Right atrium auricular region (tissue), 2 donors: ENCODE data around the gene RETN. TPM values are rescaled to one million over a fixed set of nuclear protein-coding genes. Genes with fewer than 3 reads are reported as not detected.

Source experiments
- DNase-seq: peaks from one replicate; pipeline ENCODE4 v3.0.0-alpha.2; 2019; ENCODE audit warnings: low spot score
- H3K27ac ChIP-seq, 2 donors: fragments of 200-600 bp; sonication (generic); 1 replicate in 1 of 2; 2 replicates in 1 of 2; pipeline ENCODE4 v1.5.1; 2016 to 2019
- H3K27me3 ChIP-seq, 2 donors: fragments of 200-600 bp; sonication (generic); one replicate each; pipeline versions ENCODE4 v1.5.1 to v1.6.0; 2017 to 2019
- H3K36me3 ChIP-seq: fragments of 200-600 bp; sonication (generic); one replicate; pipeline ENCODE4 v1.5.1; 2016
- H3K4me1 ChIP-seq, 2 donors: fragments of 200-600 bp; sonication (generic); one replicate each; pipeline versions ENCODE4 v1.5.1 to v1.6.0; 2017 to 2019
- H3K4me3 ChIP-seq, 2 donors: fragments of 200-600 bp; sonication (generic); 1 replicate in 1 of 2; 2 replicates in 1 of 2; pipeline ENCODE4 v1.5.1; 2017 to 2019; ENCODE audit warnings: mild to moderate bottlenecking in 1 of 2, moderate library complexity in 1 of 2
- H3K9me3 ChIP-seq, 2 donors: fragments of 200-600 bp; sonication (generic); one replicate each; pipeline ENCODE4 v1.5.1; 2019
- CTCF ChIP-seq, 2 donors: fragments of 200-600 bp; sonication (generic); IDR thresholded peaks; one replicate each; pipeline ENCODE4 v1.5.1; 2019; ENCODE audit warnings: antibody characterized with exemption in 2 of 2
- total RNA-seq, 2 donors: library from RNA; depleted of rRNA; stranded (reverse); fragments of >200 nt; gene quantifications; one replicate each; pipeline ENCODE4 v1.1.0, GENCODE V29; 2016

Gene RETN
- total RNA-seq, 2 donors from 2014 or later, result not detected

GRCh38 chr19:7658219-7658686, 10.6 kb upstream of the RETN start:
- H3K36me3 ChIP-seq, result no peaks in the 10 kb centered on the region
- no peak overlapping the region for H3K4me3 ChIP-seq
- H3K4me1 ChIP-seq, result no peaks in the 10 kb centered on the region
- no peak for DNase-seq
- no peaks in the 10 kb centered on the region for H3K9me3 ChIP-seq
- no peaks in the 10 kb centered on the region for H3K27me3 ChIP-seq
- TF ChIP-seq CTCF (IDR thresholded peaks at IDR 0.05), result no peak
- no peak overlapping the region for H3K27ac ChIP-seq

- Histone ChIP-seq H3K27ac (no peak overlapping the region), H3K4me3 (no peak overlapping the region), H3K27me3 (no peaks in the 10 kb centered on the region), H3K4me1 (no peaks in the 10 kb centered on the region), H3K9me3 (no peaks in the 10 kb centered on the region), H3K36me3 (no peaks in the 10 kb centered on the region)
- DNase-seq, result no peak
- no peak for TF ChIP-seq CTCF (IDR thresholded peaks at IDR 0.05)
These were observed 6.9 kb upstream of the RETN start for GRCh38 chr19:7661744-7662538.

- H3K9me3 ChIP-seq, result no peaks in the 10 kb centered on the region
- no peak for TF ChIP-seq CTCF (IDR thresholded peaks at IDR 0.05)
- H3K27me3 ChIP-seq, result no peaks in the 10 kb centered on the region
- H3K4me1 ChIP-seq, result no peaks in the 10 kb centered on the region
- no peak overlapping the region for H3K27ac ChIP-seq
- H3K36me3 ChIP-seq, result no peaks in the 10 kb centered on the region
- no peak overlapping the region for H3K4me3 ChIP-seq
- no peak for DNase-seq
These were observed 6.2 kb upstream of the RETN start for GRCh38 chr19:7662657-7663056.

GRCh38 chr19:7663706-7664105, 5.1 kb upstream of the RETN start:
- no peaks in the 10 kb centered on the region for H3K27me3 ChIP-seq
- no peak for DNase-seq
- H3K36me3 ChIP-seq, result no peaks in the 10 kb centered on the region
- H3K9me3 ChIP-seq, result no peaks in the 10 kb centered on the region
- H3K4me1 ChIP-seq, result no peaks in the 10 kb centered on the region
- H3K27ac ChIP-seq, result no peak overlapping the region
- no peak for TF ChIP-seq CTCF (IDR thresholded peaks at IDR 0.05)
- no peak overlapping the region for H3K4me3 ChIP-seq

GRCh38 chr19:7665076-7665475, 3.8 kb upstream of the RETN start:
- no peaks in the 10 kb centered on the region for H3K9me3 ChIP-seq
- no peaks in the 10 kb centered on the region for H3K36me3 ChIP-seq
- no peak overlapping the region for H3K4me3 ChIP-seq
- TF ChIP-seq CTCF (IDR thresholded peaks at IDR 0.05), result no peak
- no peak overlapping the region for H3K27ac ChIP-seq
- no peaks in the 10 kb centered on the region for H3K27me3 ChIP-seq
- H3K4me1 ChIP-seq, result no peaks in the 10 kb centered on the region
- no peak for DNase-seq

GRCh38 chr19:7669641-7670040, 792 bp downstream of the RETN start:
- TF ChIP-seq CTCF (IDR thresholded peaks at IDR 0.05), result no peak
- Histone ChIP-seq H3K27me3 (no peaks in the 10 kb centered on the region), H3K9me3 (peaks cover 0 to 4% of the 10 kb centered on the region in 2 donors), H3K4me1 (no peaks in the 10 kb centered on the region), H3K27ac (no peak overlapping the region), H3K36me3 (no peaks in the 10 kb centered on the region), H3K4me3 (no peak overlapping the region)
- no peak for DNase-seq
